HG03342 (cell line): ENCODE results near the gene JPT1.
A peak's percentile ranks its signal among the peaks of the same experiment; 100 is the strongest.

Source experiments
- ATAC-seq: cut with Tn5 transposase; IDR thresholded peaks from one replicate; pipeline ENCODE4 v1.9.1; 2021; ENCODE audit warnings: mild to moderate bottlenecking, moderate library complexity; ENCODE audit not compliant: unreplicated experiment

The JPT1 gene

GRCh38 chr17:75108193-75108592 lies 46.1 kb downstream of the JPT1 start:
- no peak for ATAC-seq

- ATAC-seq = no peak
Observed at GRCh38 chr17:75105126-75106080, 48.9 kb downstream of the JPT1 start.

GRCh38 chr17:75103601-75104554 lies 50.4 kb downstream of the JPT1 start:
- ATAC-seq = no peak

- no peak for ATAC-seq
Observed at GRCh38 chr17:75102385-75102821, 51.9 kb downstream of the JPT1 start.

- ATAC-seq = no peak
Observed at GRCh38 chr17:75099881-75100595, 54.3 kb downstream of the JPT1 start.

GRCh38 chr17:75098861-75099260 lies 55.5 kb downstream of the JPT1 start:
- ATAC-seq = no peak

GRCh38 chr17:75097865-75098264 lies 56.4 kb downstream of the JPT1 start:
- no peak for ATAC-seq

GRCh38 chr17:75096082-75096625 lies 58.2 kb downstream of the JPT1 start:
- no peak for ATAC-seq

- ATAC-seq = no peak
Observed at GRCh38 chr17:75094871-75095399, 59.4 kb downstream of the JPT1 start.

- ATAC-seq = no peak
Observed at GRCh38 chr17:75093548-75094158, 60.7 kb downstream of the JPT1 start.

- no peak for ATAC-seq
Observed at GRCh38 chr17:75091855-75092327, 62.4 kb downstream of the JPT1 start.

GRCh38 chr17:75090871-75091854 lies 63.1 kb downstream of the JPT1 start:
- ATAC-seq = no peak

- ATAC-seq = peak; percentile 9
Observed at GRCh38 chr17:75088465-75089417, 65.6 kb downstream of the JPT1 start.

- ATAC-seq = peak; percentile 59
Observed at GRCh38 chr17:75087558-75088453, 66.5 kb downstream of the JPT1 start, which contains the start of gene SLC16A5. Gene SLC16A5, plus strand, starts transcription at chr17:75087954. Its CDS starts 5,683 bp downstream, at chr17:75093637.

GRCh38 chr17:75087182-75087557 lies 67.1 kb downstream of the JPT1 start:
- no peak for ATAC-seq

- ATAC-seq = no peak
Observed at GRCh38 chr17:75086496-75087181, 67.7 kb downstream of the JPT1 start.
